ENCODE results near the gene FTO.

DNA sequence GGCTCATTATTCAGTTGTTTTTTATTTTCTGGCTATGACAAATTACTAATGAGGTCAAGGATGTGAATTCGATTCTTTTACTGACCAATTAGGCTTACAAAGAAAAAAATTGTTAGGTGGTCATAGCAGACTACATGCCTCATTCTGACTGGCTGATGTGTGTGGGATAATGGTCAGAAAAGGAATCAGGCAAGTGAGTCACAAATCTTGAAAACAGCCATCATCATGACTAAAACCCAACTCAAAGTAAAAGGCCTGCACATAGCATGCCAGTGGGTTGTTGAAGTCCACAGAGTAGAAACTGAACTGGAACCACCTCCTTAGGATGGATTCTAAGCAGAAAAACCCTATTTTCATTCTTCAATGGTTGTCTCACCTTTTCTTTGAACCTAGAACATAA lies 8.9 kb upstream of the FTO start:
- no peak for TF ChIP-seq SNRNP70 (IDR thresholded peaks at IDR 0.05; ENCODE audit: low read depth, low read length)
- TF ChIP-seq CBFB (CRISPR knock-in tag; IDR thresholded peaks at IDR 0.05), result no peak
